Right cardiac atrium (tissue), 5 donors: ENCODE results near the gene PCDH10. TPM values are rescaled to one million over a fixed set of nuclear protein-coding genes. Genes with fewer than 3 reads are reported as not detected.
A peak's percentile ranks its signal among the peaks of the same experiment; 100 is the strongest.
"Not testable (repeated sequence)": the region's sequence is repeated elsewhere in the genome, so short reads cannot be mapped to it uniquely, and the experiment has no call there.

ENCODE experiments used
- ATAC-seq, 2 donors: fragments of 200-7000 bp; cut with Tn5 transposase; one replicate each; pipeline versions ENCODE4 v1.8.0 to v1.9.1; 2020; ENCODE audit warnings: moderate library complexity in 2 of 2, mild to moderate bottlenecking in 1 of 2
- DNase-seq, 3 donors: peaks; one replicate each; pipeline ENCODE4 v3.0.0-alpha.2; 2020
- H3K27ac ChIP-seq: one replicate; pipeline ENCODE4 v1.5.1; 2013; ENCODE audit warnings: mild to moderate bottlenecking, low read length, control low read depth, moderate library complexity
- H3K27me3 ChIP-seq: one replicate; pipeline ENCODE4 v1.6.1; 2013; ENCODE audit not compliant: control insufficient read depth, insufficient read depth
- H3K4me1 ChIP-seq: one replicate; pipeline ENCODE4 v1.6.1; 2013; ENCODE audit warnings: low read length; ENCODE audit not compliant: control insufficient read depth, insufficient read depth
- H3K4me3 ChIP-seq: one replicate; pipeline ENCODE4 v1.5.1; 2013; ENCODE audit warnings: low read length, control low read depth
- H3K9me3 ChIP-seq: one replicate; pipeline ENCODE4 v1.6.1; 2013; ENCODE audit warnings: low read length; ENCODE audit not compliant: control insufficient read depth
- WGBS: extraction: QIAGEN DNeasy Blood & Tissue Kit; methylation state at CpG from one replicate; pipeline ENCODE4 v1.1.7; 2013; 5-methylcytosine and 5-hydroxymethylcytosine counted together
- intact Hi-C, 4 donors: fragments of 100-400 bp; cut with DNase I; formaldehyde crosslinking; loops; one replicate each; pipeline versions ENCODE4 v1.11.0 to v1.14.0; 2022 to 2023
- polyA plus RNA-seq: library from polyadenylated mRNA; stranded (reverse); fragments of 200-250 nt; gene quantifications from one replicate; pipeline ENCODE4 v1.2.3, GENCODE V29; 2013
- total RNA-seq, 4 donors: library from RNA; stranded (reverse); fragmentation: NEBNext Ultra II Directional; extraction: Animal tissue kit (Norgen Biotek cat#: 25700); gene quantifications; one replicate each; pipeline ENCODE4 v1.2.1, GENCODE V29; 2021
- donor health status: healthy with polysubstance abuse.
- donor health status: DM: no; HTN: yes; CAD: no.
- donor health status: DM: no; HTN: no; CAD: no.
- donor health status: DM: no; HTN: yes; CAD: no; lungs with severe emphysema.
- donor health status: DM: yes; HTN: yes; CAD: no.

PCDH10 gene
- total and polyA plus RNA-seq, 5 donors, result 0.63 to 2.7 (median 1.4) TPM

DNA sequence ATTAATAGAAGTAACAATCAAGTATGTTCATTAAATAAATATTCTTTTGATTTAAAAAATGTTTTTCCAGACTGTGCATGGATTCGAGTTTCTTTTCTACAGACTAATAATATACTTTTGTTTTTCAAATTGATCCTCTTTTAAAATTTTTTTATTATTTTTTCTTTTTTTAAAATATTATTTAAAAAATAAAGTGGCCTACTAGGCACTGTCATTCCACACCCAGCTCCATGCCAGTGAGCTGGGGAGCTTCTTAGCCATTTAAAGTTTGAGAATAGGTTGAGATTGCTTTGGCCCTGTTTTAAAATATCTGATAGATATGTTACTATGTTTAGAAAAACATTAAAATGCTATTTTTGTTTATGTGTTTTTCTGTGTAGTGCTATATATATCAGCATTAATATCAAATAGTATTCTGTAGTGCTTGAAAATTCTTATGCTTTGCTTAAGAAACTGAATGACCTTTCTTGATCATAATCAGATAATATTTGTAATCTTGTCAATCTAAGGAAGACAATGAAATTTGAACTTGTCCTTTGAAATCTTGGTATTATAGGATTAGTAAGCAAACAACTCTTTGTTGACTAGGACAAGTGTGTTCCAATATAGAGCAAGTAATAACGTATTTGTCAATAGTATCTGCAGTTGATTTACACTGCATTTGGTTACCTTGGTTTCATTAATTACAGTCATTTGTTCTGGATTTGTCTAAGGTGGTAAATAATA, 12.6 kb downstream of the PCDH10 start:
- no peak for DNase-seq
- H3K9me3 ChIP-seq, result no peaks in the 10 kb centered on the region
- intact Hi-C loops, result no loop called here
- H3K4me3 ChIP-seq, result no peak overlapping the region
- H3K27me3 ChIP-seq, result no peaks in the 10 kb centered on the region
- 76% methylated on average over 2 of the region's 2 CpGs for WGBS
- no peak overlapping the region for H3K27ac ChIP-seq
- ATAC-seq, result no peak
- H3K4me1 ChIP-seq, result no peaks in the 10 kb centered on the region

- intact Hi-C loops, result no loop called here
- no peaks in the 10 kb centered on the region for H3K9me3 ChIP-seq
- no peak overlapping the region for H3K4me3 ChIP-seq
- H3K27ac ChIP-seq, result no peak overlapping the region
- DNase-seq (no peak), ATAC-seq (no peak)
- no peaks in the 10 kb centered on the region for H3K4me1 ChIP-seq
- H3K27me3 ChIP-seq, result no peaks in the 10 kb centered on the region
- WGBS, result 84% methylated on average over 8 of the region's 8 CpGs
These were observed 13.8 kb downstream of the PCDH10 start for GRCh38 chr4:133162941-133163340.

DNA sequence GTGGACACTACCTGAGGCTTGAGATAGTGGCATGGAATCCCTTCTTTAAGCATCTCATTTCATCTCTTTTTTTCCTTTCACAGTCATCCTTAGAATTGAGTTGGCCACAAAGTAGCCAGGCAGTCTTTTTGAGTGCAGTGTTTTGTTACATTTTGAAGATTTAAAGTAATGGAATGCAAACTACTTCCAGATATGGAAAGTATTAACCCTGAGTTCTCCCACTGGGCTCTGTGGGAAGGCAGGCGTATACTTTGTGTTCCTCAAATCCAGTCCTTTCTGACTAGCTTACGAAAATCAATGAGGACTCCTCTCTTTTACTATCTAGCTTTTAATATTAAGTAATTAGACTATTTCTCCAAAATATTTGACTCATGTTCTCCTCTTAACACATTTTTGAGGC, 29.9 kb downstream of the PCDH10 start:
- no peaks in the 10 kb centered on the region for H3K9me3 ChIP-seq
- no peak overlapping the region for H3K27ac ChIP-seq
- ATAC-seq, result no peak
- 82% methylated on average over 2 of the region's 2 CpGs for WGBS
- DNase-seq, result no peak
- intact Hi-C loops, result no loop called here
- H3K4me3 ChIP-seq, result no peak overlapping the region
- no peaks in the 10 kb centered on the region for H3K27me3 ChIP-seq
- H3K4me1 ChIP-seq, result no peaks in the 10 kb centered on the region

GRCh38 chr4:133186210-133186609, 37.1 kb downstream of the PCDH10 start:
- ATAC-seq, result no peak

DNA sequence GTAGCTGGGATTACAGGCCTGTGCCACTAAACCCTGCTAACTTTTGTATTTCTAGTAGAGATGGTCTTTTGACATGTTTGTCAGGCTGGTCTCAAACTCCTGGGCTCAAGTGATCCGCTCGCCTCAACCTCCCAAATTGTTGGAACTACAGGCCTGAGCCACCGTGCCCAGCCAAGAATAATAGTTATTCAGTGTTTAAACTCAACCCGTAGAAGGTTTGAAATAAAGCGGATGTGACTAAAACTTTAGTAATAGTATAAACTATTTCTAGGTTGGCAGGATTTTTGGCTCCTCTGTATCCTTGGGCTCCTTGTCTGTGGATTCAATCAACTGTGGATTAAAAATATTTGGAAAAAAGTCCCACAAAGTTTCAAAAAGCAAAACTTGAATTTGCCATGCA, 37.8 kb downstream of the PCDH10 start:
- WGBS, result 90% methylated on average over 5 of the region's 5 CpGs
- Histone ChIP-seq H3K4me3 (no peak overlapping the region), H3K9me3 (no peaks in the 10 kb centered on the region), H3K27ac (no peak overlapping the region), H3K4me1 (no peaks in the 10 kb centered on the region), H3K27me3 (no peaks in the 10 kb centered on the region)
- no peak for DNase-seq
- intact Hi-C loops, result no loop called here
- ATAC-seq, result no peak

More at GRCh38 chr4:133186210-133186609, 37.1 kb downstream of the PCDH10 start:
- H3K4me3 ChIP-seq, result no peak overlapping the region
- DNase-seq, result no peak
- H3K9me3 ChIP-seq, result no peaks in the 10 kb centered on the region
- intact Hi-C loops, result no loop called here
- H3K4me1 ChIP-seq, result no peaks in the 10 kb centered on the region
- no peaks in the 10 kb centered on the region for H3K27me3 ChIP-seq
- no peak overlapping the region for H3K27ac ChIP-seq

DNA sequence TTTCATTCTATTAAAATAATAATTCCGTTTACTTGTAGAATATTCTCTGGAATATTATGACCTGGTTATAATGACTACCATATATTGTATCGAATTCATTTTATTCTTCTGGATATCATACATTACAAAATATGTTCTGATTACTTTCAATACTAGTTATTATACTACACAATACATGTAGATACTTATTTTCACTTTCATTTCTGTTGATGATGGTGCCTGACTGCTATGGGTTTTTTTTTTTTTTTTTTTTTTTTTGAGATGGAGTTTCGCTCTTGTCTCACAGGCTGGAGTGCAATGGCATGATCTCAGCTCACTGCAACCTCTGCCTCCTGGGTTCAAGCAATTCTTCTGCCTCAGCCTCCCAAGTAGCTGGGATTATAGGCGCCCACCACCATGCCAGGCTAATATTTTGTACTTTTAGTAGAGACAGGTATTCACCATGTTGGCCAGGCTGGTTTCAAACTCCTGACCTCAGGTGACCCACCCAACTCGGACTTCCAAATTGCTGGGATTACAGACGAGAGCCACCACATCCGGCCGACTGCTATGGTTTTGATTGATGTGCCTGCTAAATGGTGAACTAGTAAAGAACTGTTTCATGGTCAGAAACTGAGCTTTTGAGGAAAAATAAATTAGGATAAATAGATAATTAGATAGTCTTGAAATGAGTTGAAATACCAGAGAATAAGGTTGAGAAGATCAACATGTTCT, 39.5 kb downstream of the PCDH10 start:
- ATAC-seq (no peak), DNase-seq (no peak)
- Histone ChIP-seq H3K27me3 (no peaks in the 10 kb centered on the region), H3K27ac (no peak overlapping the region), H3K9me3 (no peaks in the 10 kb centered on the region), H3K4me1 (no peaks in the 10 kb centered on the region), H3K4me3 (no peak overlapping the region)
- WGBS, result 87% methylated on average over 8 of the region's 8 CpGs
- intact Hi-C loops, result no loop called here

GRCh38 chr4:133189147-133189517, 40.0 kb downstream of the PCDH10 start:
- Histone ChIP-seq H3K4me1 (no peaks in the 10 kb centered on the region), H3K27ac (no peak overlapping the region), H3K9me3 (no peaks in the 10 kb centered on the region), H3K27me3 (no peaks in the 10 kb centered on the region), H3K4me3 (no peak overlapping the region)
- ATAC-seq (no peak), DNase-seq (no peak)
- intact Hi-C loops, result no loop called here

DNA sequence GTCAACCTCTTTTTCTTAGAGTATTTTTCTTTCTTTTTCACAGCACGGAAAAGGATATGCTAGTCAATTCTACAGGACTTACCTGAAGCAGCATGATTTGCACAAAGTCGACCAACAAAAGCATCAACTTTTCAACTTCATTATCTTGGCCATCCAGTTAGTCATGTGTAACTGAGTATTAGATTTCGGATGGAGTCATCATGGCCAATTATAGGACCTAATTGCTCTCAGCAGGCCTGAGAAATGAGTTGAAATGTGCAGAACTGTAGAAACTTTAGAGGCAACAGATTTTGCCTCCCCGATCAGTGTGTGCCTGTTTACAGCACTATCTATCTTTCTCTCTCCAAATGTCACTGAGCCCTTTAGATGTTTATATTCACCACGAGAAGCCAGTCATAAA, 41.0 kb downstream of the PCDH10 start:
- ATAC-seq (no peak), DNase-seq (no peak)
- Histone ChIP-seq H3K27ac (no peak overlapping the region), H3K27me3 (no peaks in the 10 kb centered on the region), H3K9me3 (no peaks in the 10 kb centered on the region), H3K4me3 (no peak overlapping the region), H3K4me1 (no peaks in the 10 kb centered on the region)
- WGBS, result 70% methylated on average over 5 of the region's 5 CpGs
- intact Hi-C loops, result no loop called here

DNA sequence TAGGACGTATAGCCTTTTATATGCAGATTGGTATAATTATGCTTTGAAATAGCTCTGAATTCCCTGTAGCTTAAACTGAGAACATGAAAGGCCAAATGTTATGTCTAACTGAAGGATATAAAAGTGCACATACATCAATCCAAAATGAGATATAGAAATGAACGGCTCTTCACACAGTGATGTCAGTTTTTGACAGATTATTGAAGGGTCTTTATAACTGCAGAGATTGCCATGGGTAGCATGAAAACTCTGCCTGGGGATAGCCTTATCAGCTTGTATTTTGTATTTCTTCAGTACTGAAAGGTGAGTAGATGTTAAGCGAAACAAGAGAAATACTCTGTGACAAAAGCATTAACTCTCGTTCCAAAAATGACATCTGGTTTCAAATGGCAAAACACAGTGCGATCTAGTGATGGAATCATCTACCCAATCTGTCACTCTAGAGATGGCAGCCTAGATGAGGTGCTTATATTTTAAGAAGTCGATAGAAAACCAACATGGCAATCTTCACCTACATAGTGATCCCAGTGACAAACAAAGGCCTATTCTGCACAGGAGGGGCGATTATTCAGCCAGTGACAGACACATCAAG, 59.7 kb downstream of the PCDH10 start:
- H3K4me3 ChIP-seq, result no peak overlapping the region
- H3K9me3 ChIP-seq, result no peaks in the 10 kb centered on the region
- no peak for ATAC-seq
- H3K4me1 ChIP-seq, result no peaks in the 10 kb centered on the region
- no peaks in the 10 kb centered on the region for H3K27me3 ChIP-seq
- intact Hi-C loops, result no loop called here
- H3K27ac ChIP-seq, result no peak overlapping the region
- no peak for DNase-seq
- WGBS, result 80% methylated on average over 7 of the region's 7 CpGs

DNA sequence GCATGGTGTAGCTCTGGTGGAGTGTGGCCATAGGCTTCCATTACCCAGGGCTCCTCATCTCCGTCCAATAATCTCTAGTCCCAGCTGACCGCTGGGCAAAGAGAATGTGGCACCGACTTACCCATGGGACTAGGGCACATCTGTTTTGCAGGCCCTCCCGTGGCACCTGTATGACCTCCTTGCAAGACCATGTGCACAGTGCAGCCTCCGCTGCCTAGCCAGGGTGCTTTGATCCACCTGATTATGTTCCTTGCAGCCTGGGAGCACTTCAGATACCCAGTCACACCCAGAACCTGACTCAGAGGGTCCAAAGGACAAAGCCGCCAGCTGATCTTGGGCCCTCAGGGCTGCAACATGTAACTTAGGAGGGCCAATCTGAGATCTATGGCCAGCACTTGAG, 84.8 kb downstream of the PCDH10 start:
- Histone ChIP-seq H3K4me3 (no peak overlapping the region), H3K27ac (no peak overlapping the region), H3K9me3 (no peaks in the 10 kb centered on the region), H3K27me3 (no peaks in the 10 kb centered on the region), H3K4me1 (no peaks in the 10 kb centered on the region)
- DNase-seq (no peak), ATAC-seq (no peak)
- intact Hi-C loops, result no loop called here
- WGBS, result 89% methylated on average over 6 of the region's 6 CpGs

DNA sequence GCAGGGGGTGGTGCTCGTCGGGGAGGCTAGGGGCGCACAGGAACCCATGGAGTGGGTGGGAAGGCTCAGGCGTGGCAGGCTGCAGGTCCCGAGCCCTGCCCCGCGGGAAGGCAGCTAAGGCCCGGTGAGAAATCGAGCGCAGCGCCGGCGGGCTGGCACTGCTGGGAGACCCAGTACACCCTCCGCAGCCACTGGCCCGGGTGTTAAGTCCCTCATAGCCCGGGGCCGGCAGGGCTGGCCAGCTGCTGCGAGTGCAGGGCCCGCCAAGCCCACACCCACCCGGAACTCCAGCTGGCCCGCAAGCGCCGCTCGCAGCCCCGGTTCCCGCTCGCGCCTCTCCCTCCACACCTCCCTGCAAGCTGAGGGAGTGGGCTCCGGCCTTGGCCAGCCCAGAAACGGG, 91.4 kb downstream of the PCDH10 start:
- H3K27ac ChIP-seq, H3K4me3 ChIP-seq, H3K27me3 ChIP-seq, H3K9me3 ChIP-seq, ATAC-seq, H3K4me1 ChIP-seq, intact Hi-C loops: not testable (repeated sequence)
- DNase-seq, result peak in 1 of 3 donors; percentile 15
- 88% methylated on average over 30 of the region's 30 CpGs for WGBS
